Stimulated activated CD4-positive, alpha-beta T cell treated with anti-CD3 and anti-CD28 coated beads, Interleukin-1b, Interleukin-23, amount 100 ng/mL, for 1 hour (primary cell): ENCODE measurements around the gene JUNB.
"Not testable (repeated sequence)": the region's sequence is repeated elsewhere in the genome, so short reads cannot be mapped to it uniquely, and the experiment has no call there.

Experiments
- DNase-seq, 2 donors: peaks; one replicate each; pipeline ENCODE4 v3.0.0-alpha.2; 2020; ENCODE audit warnings: low read depth in 2 of 2

Gene JUNB

GRCh38 chr19:12804051-12804450 lies 12.8 kb downstream of the JUNB start:
- DNase-seq: no peak

DNA sequence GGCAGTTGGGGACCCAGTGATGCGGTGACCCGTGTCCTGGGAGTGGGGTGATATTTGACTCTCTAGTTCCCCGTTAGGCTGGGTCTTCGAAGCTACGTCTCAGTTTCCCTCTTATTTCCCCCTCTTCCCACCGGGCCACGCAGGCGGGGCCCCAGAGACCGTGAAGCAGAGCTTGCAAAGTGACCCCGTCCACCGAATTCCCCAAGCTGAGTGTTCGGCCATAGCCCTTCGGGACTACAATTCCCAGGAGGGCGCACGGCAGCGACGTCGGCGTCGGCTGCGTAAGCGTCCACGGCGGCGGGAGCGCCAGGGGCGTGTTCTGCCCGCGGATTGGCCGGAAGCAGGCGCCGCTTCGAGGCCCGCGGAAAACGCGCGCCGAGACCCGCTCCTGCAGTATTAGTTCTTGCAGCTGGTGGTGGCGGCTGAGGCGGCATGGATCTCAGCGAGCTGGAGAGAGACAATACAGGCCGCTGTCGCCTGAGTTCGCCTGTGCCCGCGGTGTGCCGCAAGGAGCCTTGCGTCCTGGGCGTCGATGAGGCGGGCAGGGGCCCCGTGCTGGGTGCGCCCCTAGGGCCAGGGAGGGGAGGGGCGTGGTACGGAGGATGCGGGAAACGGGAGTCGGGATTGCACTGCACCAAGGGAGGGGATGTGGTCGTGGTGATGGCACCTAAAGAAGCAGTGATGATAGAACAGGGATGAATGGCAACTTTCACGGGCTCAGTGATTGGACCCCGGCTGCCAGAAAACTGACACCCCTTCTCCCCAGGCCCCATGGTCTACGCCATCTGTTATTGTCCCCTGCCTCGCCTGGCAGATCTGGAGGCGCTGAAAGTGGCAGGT lies 15.2 kb downstream of the JUNB start, which contains the start of gene RNASEH2A:
TSS of gene RNASEH2A (plus strand) at position 343 of the 840 bp plus-strand sequence. CDS start at position 433, 90 bp downstream.
- DNase-seq: peak; percentile 63 to 68

DNA sequence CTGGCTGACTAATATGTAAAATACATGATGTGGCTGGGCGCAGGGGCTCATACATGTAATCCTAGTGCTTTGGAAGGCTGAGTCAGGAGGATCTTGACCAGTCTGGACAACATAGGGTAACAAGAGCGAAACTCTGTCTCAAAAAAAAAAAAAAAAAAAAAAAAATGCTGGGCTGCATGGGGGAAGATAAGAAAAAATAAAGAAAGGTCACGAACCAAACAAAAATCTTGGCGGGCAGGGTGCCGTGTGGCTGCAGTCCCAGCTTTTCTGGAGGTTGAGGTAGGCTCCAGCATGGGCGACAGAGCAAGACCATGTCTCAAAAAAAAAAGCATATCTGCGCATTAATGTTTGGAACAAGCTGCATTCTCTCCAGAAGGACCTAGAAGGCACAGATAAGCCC lies 23.8 kb downstream of the JUNB start:
- DNase-seq: no peak

DNA sequence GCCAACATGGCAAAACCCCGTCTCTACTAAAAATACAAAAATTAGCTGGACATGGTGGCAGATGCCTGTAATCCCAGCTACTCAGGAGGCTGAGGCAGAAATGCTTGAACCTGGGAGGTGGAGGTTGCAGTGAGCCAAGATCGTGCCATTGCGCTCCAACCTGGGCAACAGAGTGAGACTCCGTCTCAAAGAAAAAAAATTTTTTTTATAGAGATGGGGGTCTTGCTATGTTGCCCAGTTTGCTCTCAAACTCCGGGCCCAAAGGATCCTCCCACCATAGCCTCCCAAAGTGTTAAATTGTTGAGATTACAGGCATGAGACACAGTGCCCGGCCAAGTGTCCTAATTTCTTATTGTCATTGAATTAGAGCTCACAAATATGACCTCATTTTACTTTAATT lies 25.9 kb downstream of the JUNB start:
- not testable (repeated sequence) for DNase-seq

- DNase-seq: not testable (repeated sequence)
Observed at GRCh38 chr19:12817810-12818209, 26.5 kb downstream of the JUNB start.

DNA sequence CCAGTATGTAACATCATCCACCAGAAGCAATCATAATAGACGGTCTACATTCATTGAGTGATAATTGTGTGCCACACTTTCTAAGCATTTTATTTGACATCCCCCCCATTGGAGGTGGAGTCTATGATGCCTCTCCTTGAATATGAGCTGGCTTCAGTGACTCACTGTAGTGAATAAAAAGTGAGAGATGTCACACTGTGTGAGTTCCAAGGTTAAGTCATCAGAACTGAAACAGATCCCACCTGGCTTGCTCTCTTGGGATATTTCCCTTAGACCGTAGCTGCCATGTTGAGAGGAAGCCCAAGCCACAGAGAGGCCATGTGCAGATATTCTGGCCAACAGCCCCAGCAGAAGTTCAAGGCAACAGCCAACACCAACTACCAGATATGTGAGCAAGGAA lies 30.5 kb downstream of the JUNB start:
- no peak for DNase-seq

GRCh38 chr19:12825254-12826131 lies 34.2 kb downstream of the JUNB start:
- no peak for DNase-seq

DNA sequence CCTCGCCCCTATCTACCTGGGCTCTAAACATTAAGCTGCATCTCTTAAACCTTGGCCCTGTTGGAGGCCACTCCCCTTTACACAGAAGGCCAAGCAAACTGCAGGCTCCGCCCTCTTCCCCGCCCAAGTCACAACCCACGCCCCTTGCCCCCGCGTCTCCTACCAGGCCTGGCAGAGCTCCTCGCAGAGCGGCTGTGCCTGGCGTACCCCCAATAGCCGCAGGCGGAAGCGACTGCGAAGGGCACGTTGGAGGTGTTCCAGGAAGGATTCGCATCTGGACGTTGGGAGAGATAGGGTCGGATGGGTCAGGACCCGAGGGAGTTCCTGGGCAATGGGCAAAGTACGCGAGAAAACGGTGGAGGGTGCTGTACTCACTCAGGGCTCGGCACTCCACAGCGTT lies 37.2 kb downstream of the JUNB start:
- DNase-seq: no peak

DNA sequence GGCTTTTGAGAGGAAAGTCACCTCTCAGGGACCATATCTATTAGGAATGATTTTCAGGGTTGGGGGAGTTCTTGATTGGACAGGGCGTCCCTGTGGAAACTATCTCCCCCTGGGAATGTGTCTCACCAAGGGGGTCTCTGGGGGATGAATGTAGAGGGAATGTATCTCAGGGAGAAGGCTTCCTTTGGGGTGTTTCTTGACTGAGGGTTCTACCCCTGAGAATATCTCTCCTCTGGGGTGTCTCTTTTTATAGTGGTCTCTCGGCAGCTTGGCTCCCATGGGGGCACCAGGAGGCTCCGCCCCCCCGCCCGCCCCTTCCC lies 42.1 kb downstream of the JUNB start:
- DNase-seq: no peak

DNA sequence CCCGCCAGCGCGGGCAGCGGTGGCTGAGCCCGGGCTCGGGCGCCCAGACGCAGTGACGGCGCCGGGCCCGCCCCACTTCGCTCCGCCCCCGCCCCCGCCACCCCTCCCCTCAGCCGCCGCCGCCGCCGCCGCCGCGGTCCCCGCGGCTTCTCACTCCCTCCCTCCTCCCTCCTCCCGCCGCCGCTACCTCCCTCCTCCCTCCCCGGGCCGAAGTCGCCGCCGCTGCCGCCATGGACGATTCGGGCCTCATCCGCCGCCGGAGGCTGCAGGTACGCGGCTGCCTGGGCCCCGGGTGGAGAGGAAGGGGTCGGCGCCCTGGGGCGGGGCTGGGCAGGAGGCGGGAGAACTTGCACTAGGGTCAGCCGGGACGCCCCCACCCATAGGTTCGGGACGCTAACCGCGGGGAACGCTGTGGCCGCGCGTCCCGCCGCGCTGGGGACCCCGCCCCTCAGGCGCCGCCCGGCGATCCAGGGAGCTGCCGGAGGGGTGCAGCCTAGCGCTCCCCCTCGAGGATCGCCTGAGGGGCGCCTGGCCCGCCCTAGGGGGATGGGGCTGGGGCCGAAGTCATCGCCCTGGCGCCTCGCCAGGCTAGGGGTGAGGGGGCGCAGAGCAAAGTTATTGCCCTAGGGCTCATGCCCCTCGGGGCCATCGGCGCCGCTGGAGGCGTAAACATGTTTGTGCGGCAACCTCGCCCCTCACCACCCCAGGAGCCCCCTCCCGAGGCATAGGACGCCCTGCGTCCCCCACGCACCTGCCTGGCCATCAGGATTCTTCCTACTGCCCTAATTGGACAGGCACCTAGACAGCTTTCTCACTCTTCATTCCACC lies 42.7 kb downstream of the JUNB start:
- DNase-seq: no peak

DNA sequence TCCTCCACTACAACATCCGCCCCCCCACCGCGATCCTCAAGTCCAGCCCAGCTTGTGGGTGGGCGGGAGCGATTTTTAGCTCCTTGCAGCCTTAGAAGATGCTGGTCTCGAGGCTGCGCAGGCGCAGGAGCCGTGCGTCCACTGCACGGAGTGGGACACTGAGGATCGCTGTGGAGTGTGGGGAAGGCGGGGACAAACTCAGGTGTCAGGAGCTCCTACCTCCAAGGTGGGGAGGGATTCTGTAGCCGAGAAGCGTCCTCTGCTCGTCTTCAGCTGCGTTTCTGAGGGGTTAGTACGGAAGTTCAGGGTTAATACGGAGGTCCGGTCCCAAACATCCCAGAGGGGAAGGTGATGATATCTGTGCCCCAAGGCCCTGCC lies 43.3 kb downstream of the JUNB start, which contains the start of gene RTBDN:
TSS of gene RTBDN (minus strand) at position 14 of the 378 bp plus-strand sequence. CDS start 4,600 bp downstream, outside the sequence.
- DNase-seq: no peak

GRCh38 chr19:12834976-12835757 lies 43.9 kb downstream of the JUNB start:
- no peak for DNase-seq

DNA sequence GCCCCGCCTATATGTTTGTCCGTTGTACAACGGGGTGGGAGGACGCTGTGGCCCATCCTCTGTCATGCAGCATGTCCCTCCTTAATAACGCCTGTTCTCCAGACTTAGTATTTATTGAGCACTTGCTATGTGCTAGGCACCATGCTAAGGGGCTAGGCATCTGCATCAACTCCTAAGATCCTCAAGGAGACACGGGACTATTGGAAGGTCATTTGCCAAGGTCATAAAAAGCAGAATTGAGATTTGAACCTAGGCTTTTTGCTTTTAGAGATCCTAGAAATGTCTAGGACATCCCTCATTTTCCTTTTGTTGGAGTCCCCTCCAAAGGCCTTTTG lies 45.2 kb downstream of the JUNB start:
- DNase-seq: no peak

- DNase-seq: no peak
Observed at GRCh38 chr19:12837225-12837624, 45.9 kb downstream of the JUNB start.

GRCh38 chr19:12838182-12838885 lies 47.0 kb downstream of the JUNB start, which contains the start of gene MAST1:
MAST1 (plus strand) TSS chr19:12838515; CDS start chr19:12838573, 58 bp downstream.
- DNase-seq: peak in 1 of 2 donors; percentile 11

- DNase-seq: no peak
Observed at GRCh38 chr19:12838886-12839756, 47.8 kb downstream of the JUNB start.

GRCh38 chr19:12840091-12841079 lies 49.1 kb downstream of the JUNB start:
- DNase-seq: no peak

DNA sequence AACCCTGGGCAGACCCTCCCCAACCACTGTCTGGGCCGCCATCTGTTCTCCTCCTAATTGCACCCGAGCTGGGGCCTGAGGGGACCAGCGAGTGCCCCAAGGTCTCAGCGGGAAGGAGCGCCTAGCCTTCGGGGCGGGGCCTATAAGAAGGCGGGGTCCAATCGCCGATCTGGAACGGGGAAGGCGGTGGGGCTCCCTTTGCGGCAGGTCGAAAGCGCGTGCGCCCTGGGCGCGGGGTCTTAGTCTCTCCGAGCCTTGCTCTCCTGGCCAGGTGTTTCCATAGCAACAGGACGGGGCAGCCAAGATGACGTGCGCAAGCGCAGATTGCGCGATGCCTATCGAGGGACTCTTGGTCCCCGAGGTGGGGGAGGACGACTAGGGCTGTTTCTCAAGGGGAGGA lies 49.8 kb downstream of the JUNB start:
- DNase-seq: no peak
